Ovary (tissue), 1 donor: Measurements from ENCODE around the gene SREBF2.

ENCODE experiments used
- EP300 ChIP-seq: sonication (generic); formaldehyde crosslinking; IDR thresholded peaks from one replicate; pipeline ENCODE4 v1.6.1; 2017; ENCODE audit warnings: antibody characterized with exemption
- POLR2A ChIP-seq: fragments of 450-650 bp; IDR thresholded peaks from one replicate; pipeline ENCODE4 v1.6.1; 2017; ENCODE audit warnings: antibody characterized with exemption, mild to moderate bottlenecking, moderate library complexity

DNA sequence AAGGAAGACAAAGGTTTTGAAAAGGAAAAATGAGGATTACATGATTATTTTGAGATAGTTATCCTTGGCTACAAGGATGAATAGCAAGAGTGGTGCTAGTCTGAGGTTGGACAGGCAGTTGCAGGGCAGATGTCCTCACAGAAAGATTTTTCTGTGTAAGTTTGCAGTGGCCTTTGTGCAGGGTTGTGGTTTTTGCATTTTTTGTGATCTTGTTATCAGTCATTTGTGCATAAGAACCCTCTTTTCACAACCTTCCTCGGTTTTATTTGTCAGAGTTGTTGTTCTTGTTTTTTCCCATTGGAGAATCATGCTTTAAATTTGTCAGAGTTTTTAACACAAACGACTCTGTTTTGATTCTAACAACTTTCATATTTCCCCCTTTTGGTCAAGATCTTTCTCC lies 31.0 kb upstream of the SREBF2 start:
- no peak for TF ChIP-seq POLR2A
- TF ChIP-seq EP300, result no peak
